Mesodermal cell (in vitro differentiated cells): ENCODE data around the gene SERPINE2.
"Not testable (repeated sequence)": the region's sequence is repeated elsewhere in the genome, so short reads cannot be mapped to it uniquely, and the experiment has no call there.

Source experiments
- H3K27ac ChIP-seq: 2 replicates; pipeline ENCODE4 v1.7.0; 2013; ENCODE audit warnings: mild to moderate bottlenecking, low read depth, low read length, moderate library complexity; ENCODE audit not compliant: severe bottlenecking
- H3K36me3 ChIP-seq: 2 replicates; pipeline ENCODE4 v1.7.1; 2013; ENCODE audit warnings: mild to moderate bottlenecking, low read length, moderate library complexity; ENCODE audit not compliant: control insufficient read depth, insufficient read depth
- H3K4me1 ChIP-seq: one replicate; pipeline ENCODE4 v1.7.1; 2013; ENCODE audit warnings: mild to moderate bottlenecking, low read length; ENCODE audit not compliant: insufficient read depth, control insufficient read depth, poor library complexity, severe bottlenecking
- H3K4me3 ChIP-seq: 2 replicates; pipeline ENCODE4 v1.7.0; 2013; ENCODE audit warnings: low read length, control low read depth, mild to moderate bottlenecking; ENCODE audit not compliant: insufficient read depth, poor library complexity, severe bottlenecking; ENCODE audit errors: extremely low read depth
- H3K9me3 ChIP-seq: 2 replicates; pipeline ENCODE4 v1.7.1; 2013; ENCODE audit warnings: mild to moderate bottlenecking, low read length, moderate library complexity; ENCODE audit not compliant: control insufficient read depth
- WGBS, 2 experiments: methylation state at CpG; one replicate each; pipeline ENCODE4 v1.1.5; 2013; ENCODE audit warnings: missing lambda C conversion rate in 2 of 2; ENCODE audit not compliant: insufficient coverage in 2 of 2; 5-methylcytosine and 5-hydroxymethylcytosine counted together

The SERPINE2 gene

GRCh38 chr2:224016963-224017362 lies 22.1 kb downstream of the SERPINE2 start:
- H3K36me3 ChIP-seq, result peaks cover 38% of the 10 kb centered on the region
- 90 to 92% methylated on average over 2 of the region's 3 CpGs for WGBS, 2 experiments

GRCh38 chr2:224014336-224014735 lies 24.8 kb downstream of the SERPINE2 start:
- H3K27ac ChIP-seq, result no peak overlapping the region
- peaks cover 24% of the 10 kb centered on the region for H3K4me1 ChIP-seq
- peaks cover 24% of the 10 kb centered on the region for H3K36me3 ChIP-seq
- 80 to 89% methylated on average over 1 to 2 of the region's 4 CpGs for WGBS, 2 experiments
- H3K9me3 ChIP-seq, result no peaks in the 10 kb centered on the region
- H3K4me3 ChIP-seq, result no peak overlapping the region

More at GRCh38 chr2:224016963-224017362, 22.1 kb downstream of the SERPINE2 start:
- peaks cover 6% of the 10 kb centered on the region for H3K4me1 ChIP-seq
- no peak overlapping the region for H3K27ac ChIP-seq
- no peak overlapping the region for H3K4me3 ChIP-seq
- H3K9me3 ChIP-seq, result no peaks in the 10 kb centered on the region

GRCh38 chr2:224011837-224012236 lies 27.2 kb downstream of the SERPINE2 start:
- H3K27ac ChIP-seq, result no peak overlapping the region
- peaks cover 24% of the 10 kb centered on the region for H3K36me3 ChIP-seq
- peaks cover 38% of the 10 kb centered on the region for H3K4me1 ChIP-seq
- no peak overlapping the region for H3K4me3 ChIP-seq
- WGBS, 2 experiments, result no CpG with 5 or more reads among the region's 1 CpG
- no peaks in the 10 kb centered on the region for H3K9me3 ChIP-seq

GRCh38 chr2:224009605-224010315 lies 29.3 kb downstream of the SERPINE2 start:
- WGBS, 2 experiments, result 100% methylated on average over 2 to 3 of the region's 5 CpGs
- no peak overlapping the region for H3K4me3 ChIP-seq
- H3K4me1 ChIP-seq, result peaks cover 38% of the 10 kb centered on the region
- H3K36me3 ChIP-seq, result peaks cover 20% of the 10 kb centered on the region
- H3K27ac ChIP-seq, result peak overlapping the region; percentile 54
- H3K9me3 ChIP-seq, result no peaks in the 10 kb centered on the region

- H3K27ac ChIP-seq, result peak overlapping the region; percentile 63
- no peak overlapping the region for H3K4me3 ChIP-seq
- H3K4me1 ChIP-seq, result peaks cover 34% of the 10 kb centered on the region
- 66 to 74% methylated on average over 10 to 12 of the region's 12 CpGs for WGBS, 2 experiments
- peaks cover 19% of the 10 kb centered on the region for H3K36me3 ChIP-seq
- H3K9me3 ChIP-seq, result no peaks in the 10 kb centered on the region
These were observed 30.3 kb downstream of the SERPINE2 start for GRCh38 chr2:224008702-224009261.

- Histone ChIP-seq H3K9me3 (no peaks in the 10 kb centered on the region), H3K4me3 (no peak overlapping the region), H3K4me1 (peaks cover 12% of the 10 kb centered on the region), H3K27ac (no peak overlapping the region), H3K36me3 (peaks cover 37% of the 10 kb centered on the region)
- 82 to 92% methylated on average over 10 to 14 of the region's 16 CpGs for WGBS, 2 experiments
These were observed 34.9 kb downstream of the SERPINE2 start for GRCh38 chr2:224004105-224004695.

- H3K4me1 ChIP-seq, H3K27ac ChIP-seq, H3K9me3 ChIP-seq, H3K4me3 ChIP-seq: not testable (repeated sequence)
- H3K36me3 ChIP-seq, result peaks cover 62% of the 10 kb centered on the region
- 100% methylated on average over 3 to 4 of the region's 5 CpGs for WGBS, 2 experiments
These were observed 38.4 kb downstream of the SERPINE2 start for GRCh38 chr2:224000662-224001061.

- Histone ChIP-seq H3K4me1 (peaks cover 5% of the 10 kb centered on the region), H3K9me3 (no peaks in the 10 kb centered on the region), H3K4me3 (no peak overlapping the region), H3K36me3 (peaks cover 70% of the 10 kb centered on the region), H3K27ac (no peak overlapping the region)
- WGBS, 2 experiments, result 94 to 96% methylated on average over 10 of the region's 11 CpGs
These were observed 39.2 kb downstream of the SERPINE2 start for GRCh38 chr2:223999862-224000261.

GRCh38 chr2:223998948-223999347 lies 40.1 kb downstream of the SERPINE2 start:
- Histone ChIP-seq H3K4me3 (no peak overlapping the region), H3K4me1 (peaks cover 5% of the 10 kb centered on the region), H3K36me3 (peaks cover 79% of the 10 kb centered on the region), H3K9me3 (no peaks in the 10 kb centered on the region), H3K27ac (no peak overlapping the region)
- WGBS, 2 experiments, result no CpG with 5 or more reads among the region's 2 CpGs

- Histone ChIP-seq H3K36me3 (peaks cover 84% of the 10 kb centered on the region), H3K27ac (no peak overlapping the region)
- 75 to 90% methylated on average over 5 of the region's 5 CpGs for WGBS, 2 experiments
These were observed 41.1 kb downstream of the SERPINE2 start for GRCh38 chr2:223997938-223998337.

GRCh38 chr2:223996391-223996790 lies 42.7 kb downstream of the SERPINE2 start:
- Histone ChIP-seq H3K36me3 (peaks cover 88% of the 10 kb centered on the region), H3K9me3 (no peaks in the 10 kb centered on the region), H3K27ac (no peak overlapping the region), H3K4me3 (no peak overlapping the region), H3K4me1 (peaks cover 5% of the 10 kb centered on the region)
- 93 to 100% methylated on average over 1 to 3 of the region's 6 CpGs for WGBS, 2 experiments

More at GRCh38 chr2:223997938-223998337, 41.1 kb downstream of the SERPINE2 start:
- Histone ChIP-seq H3K9me3 (no peaks in the 10 kb centered on the region), H3K4me3 (no peak overlapping the region), H3K4me1 (peaks cover 5% of the 10 kb centered on the region)
